ENCODE data around the gene ANKZF1. TPM values are rescaled to one million over a fixed set of nuclear protein-coding genes. Genes with fewer than 3 reads are reported as not detected.

ANKZF1 gene
- total RNA-seq, 4 donors from 2014 or later, result 16.8 to 62.5 (median 52.7) TPM

- TF ChIP-seq, protein P1, sequence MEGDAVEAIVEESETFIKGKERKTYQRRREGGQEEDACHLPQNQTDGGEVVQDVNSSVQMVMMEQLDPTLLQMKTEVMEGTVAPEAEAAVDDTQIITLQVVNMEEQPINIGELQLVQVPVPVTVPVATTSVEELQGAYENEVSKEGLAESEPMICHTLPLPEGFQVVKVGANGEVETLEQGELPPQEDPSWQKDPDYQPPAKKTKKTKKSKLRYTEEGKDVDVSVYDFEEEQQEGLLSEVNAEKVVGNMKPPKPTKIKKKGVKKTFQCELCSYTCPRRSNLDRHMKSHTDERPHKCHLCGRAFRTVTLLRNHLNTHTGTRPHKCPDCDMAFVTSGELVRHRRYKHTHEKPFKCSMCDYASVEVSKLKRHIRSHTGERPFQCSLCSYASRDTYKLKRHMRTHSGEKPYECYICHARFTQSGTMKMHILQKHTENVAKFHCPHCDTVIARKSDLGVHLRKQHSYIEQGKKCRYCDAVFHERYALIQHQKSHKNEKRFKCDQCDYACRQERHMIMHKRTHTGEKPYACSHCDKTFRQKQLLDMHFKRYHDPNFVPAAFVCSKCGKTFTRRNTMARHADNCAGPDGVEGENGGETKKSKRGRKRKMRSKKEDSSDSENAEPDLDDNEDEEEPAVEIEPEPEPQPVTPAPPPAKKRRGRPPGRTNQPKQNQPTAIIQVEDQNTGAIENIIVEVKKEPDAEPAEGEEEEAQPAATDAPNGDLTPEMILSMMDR (IDR thresholded peaks at IDR 0.05; ENCODE audit: low read depth), result no peak
These were observed 23.1 kb upstream of the ANKZF1 start, which contains the start of gene ZFAND2B for GRCh38 chr2:219206328-219207133. TSS of gene ZFAND2B (plus strand) at chr2:219206782. CDS start at chr2:219206988, 206 bp downstream.

- TF ChIP-seq, protein P1 (IDR thresholded peaks at IDR 0.05; ENCODE audit: low read depth), result no peak
These were observed 22.3 kb upstream of the ANKZF1 start for GRCh38 chr2:219207134-219207883.

DNA sequence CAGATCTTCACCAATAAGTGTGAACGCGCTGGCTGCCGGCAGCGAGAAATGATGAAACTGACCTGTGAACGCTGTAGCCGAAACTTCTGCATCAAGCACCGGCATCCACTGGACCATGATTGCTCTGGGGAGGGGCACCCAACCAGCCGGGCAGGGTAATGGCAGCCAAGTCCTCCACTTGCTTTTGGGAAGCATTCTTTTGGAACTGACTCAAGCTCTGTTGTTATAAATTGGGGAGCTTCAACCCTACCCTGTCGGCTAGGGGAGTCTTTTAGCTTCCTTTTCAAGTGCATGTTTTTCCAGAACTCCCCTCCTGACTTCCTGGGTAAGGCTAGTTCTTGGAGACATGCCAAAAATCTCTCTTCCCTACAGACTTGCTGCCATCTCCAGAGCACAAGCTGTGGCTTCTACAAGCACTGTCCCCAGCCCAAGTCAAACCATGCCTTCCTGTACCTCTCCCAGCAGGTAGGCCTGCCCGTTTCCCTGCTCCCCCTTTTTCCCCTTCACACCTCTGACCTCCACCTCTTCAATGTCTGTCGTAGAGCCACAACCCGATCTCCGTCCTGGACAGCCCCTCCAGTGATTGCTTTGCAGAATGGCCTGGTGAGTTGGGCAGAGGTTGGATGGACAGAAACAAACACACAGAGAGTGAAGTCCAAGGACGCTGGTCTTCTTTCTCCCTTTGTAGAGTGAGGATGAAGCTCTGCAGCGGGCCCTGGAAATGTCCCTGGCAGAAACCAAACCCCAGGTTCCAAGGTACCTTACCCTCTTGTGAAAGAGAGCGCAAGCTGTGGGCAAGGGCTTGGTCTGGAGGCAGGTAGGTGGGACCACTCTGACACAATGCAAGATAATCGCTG lies 21.5 kb upstream of the ANKZF1 start:
- TF ChIP-seq, protein P1 (IDR thresholded peaks at IDR 0.05; ENCODE audit: low read depth), result no peak

GRCh38 chr2:219209236-219210195 lies 20.1 kb upstream of the ANKZF1 start:
- TF ChIP-seq, protein P1 (IDR thresholded peaks at IDR 0.05; ENCODE audit: low read depth), result no peak

GRCh38 chr2:219210196-219210885 lies 19.3 kb upstream of the ANKZF1 start:
- TF ChIP-seq, protein P1 (IDR thresholded peaks at IDR 0.05; ENCODE audit: low read depth), result no peak

- TF ChIP-seq, protein P1 (IDR thresholded peaks at IDR 0.05; ENCODE audit: low read depth), result no peak
These were observed 18.7 kb upstream of the ANKZF1 start for GRCh38 chr2:219210886-219211362.
